ENCODE measurements around the gene LRSAM1. TPM values are rescaled to one million over a fixed set of nuclear protein-coding genes. Genes with fewer than 3 reads are reported as not detected.

The LRSAM1 gene
- total and polyA plus RNA-seq, 2 of the 8 experiments (the other 6 are each of a cell fraction or from before 2014, with no cell fraction given), result 9.7 to 18.3 TPM

DNA sequence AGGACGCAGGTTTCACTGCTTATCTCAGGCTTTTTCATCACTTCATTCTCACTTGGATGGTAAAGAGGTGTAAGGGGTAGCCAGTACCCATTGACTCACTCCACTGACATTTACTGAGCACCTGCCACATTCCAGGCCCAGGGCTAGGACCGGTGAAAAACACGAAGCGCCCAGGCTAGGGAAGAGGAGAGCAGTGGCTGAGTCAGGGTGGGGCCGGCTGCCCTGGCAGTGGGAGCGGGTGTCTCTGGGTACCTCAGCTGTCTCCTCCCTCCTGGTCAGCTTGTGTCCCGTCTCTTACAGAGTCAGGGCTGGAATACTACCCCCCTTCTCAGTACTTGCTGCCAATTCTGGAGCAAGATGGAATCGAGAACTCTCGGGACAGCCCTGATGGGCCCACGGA, 22.2 kb downstream of the LRSAM1 start:
- ChIA-PET CTCF (ENCODE audit: partially characterized antibody) (interaction anchor here (0.9 to 2.7 kb wide), 4 partner anchors 8 to 30 kb away, joined by 3 to 7 read pairs (median 3); no protein-coding TSS in a partner anchor), POLR2A (ENCODE audit: partially characterized antibody) (interaction anchor here (1.0 to 2.3 kb wide), 4 partner anchors 18 to 29 kb away, joined by 3 to 6 read pairs (median 4); partner anchors contain the start of genes LRSAM1 and RPL12)
- H2BK5ac ChIP-seq (ENCODE audit: low read depth, low read length), result no peak overlapping the region
- no peak overlapping the region for H3K4ac ChIP-seq (replicated peaks; ENCODE audit: insufficient read length, low read depth, low read length)
- peaks cover 0 to 17% (median 3%) of the 10 kb centered on the region in 4 experiments; a peak in 5 of 8 replicates for H3K36me3 ChIP-seq (ENCODE audit: control insufficient read depth in 2 of 4, insufficient read depth in 4 of 4, low read length in 3 of 4)
- FAIRE-seq (no peak), DNase-seq (ENCODE audit: low read depth in 1 of 2, low spot score in 2 of 2) (no peak)
- H3K14ac ChIP-seq (ENCODE audit: insufficient read length), result no peak overlapping the region
- no peak overlapping the region for H3K23ac ChIP-seq (ENCODE audit: insufficient read length)
- no peak overlapping the region for H2AFZ ChIP-seq (ENCODE audit: low read length)
- H2AK5ac ChIP-seq (ENCODE audit: low read depth, low read length), result no peak overlapping the region
- no peak overlapping the region for H3K56ac ChIP-seq (replicated peaks; ENCODE audit: insufficient read length, low read depth, low read length)
- no peaks in the 10 kb centered on the region for H3K79me1 ChIP-seq (ENCODE audit: low read depth, low read length)
- H3K4me1 ChIP-seq (replicated peaks in 1 of 4; ENCODE audit: control insufficient read depth in 3 of 4, insufficient read depth in 4 of 4, low read length in 3 of 4), result peaks cover 0 to 3% (median 0%) of the 10 kb centered on the region in 4 experiments; a peak in 1 of 7 replicates
- no peaks in the 10 kb centered on the region for H4K20me1 ChIP-seq (replicated peaks in 1 of 2; ENCODE audit: control insufficient read depth in 1 of 2, insufficient read depth in 2 of 2, low read length in 2 of 2)
- H2BK15ac ChIP-seq (ENCODE audit: low read length), result no peak overlapping the region
- H3K9ac ChIP-seq (replicated peaks in 1 of 4; ENCODE audit: extremely low read depth in 1 of 4, low read depth in 3 of 4, low read length in 3 of 4), result no peak overlapping the region
- no peak overlapping the region for H2BK120ac ChIP-seq (replicated peaks; ENCODE audit: low read depth, low read length)
- H3K27me3 ChIP-seq (replicated peaks in 1 of 4; ENCODE audit: control insufficient read depth in 3 of 4, extremely low read depth in 1 of 4, insufficient read depth in 3 of 4, low read length in 3 of 4), result no peaks in the 10 kb centered on the region
- no peaks in the 10 kb centered on the region for H3K23me2 ChIP-seq (ENCODE audit: low read depth, low read length)
- H3K9me3 ChIP-seq (ENCODE audit: insufficient read depth in 2 of 2, low read depth in 1 of 2, low read length in 1 of 2), result no peaks in the 10 kb centered on the region
- H2BK20ac ChIP-seq (ENCODE audit: low read length), result no peak overlapping the region
- no peak overlapping the region for H3K27ac ChIP-seq (ENCODE audit: low read depth, low read length)
- no peak overlapping the region for H3K4me3 ChIP-seq (ENCODE audit: extremely low read depth in 1 of 4, insufficient read depth in 2 of 4, low read depth in 3 of 4, low read length in 4 of 4)
- TF ChIP-seq KDM1A (IDR thresholded peaks at IDR 0.05; ENCODE audit: borderline replicate concordance, low read length) (no peak), JUN (IDR thresholded peaks at IDR 0.05; ENCODE audit: low read depth, low read length) (no peak), SP2 (IDR thresholded peaks at IDR 0.05; ENCODE audit: low read length) (no peak), SUZ12 (IDR thresholded peaks at IDR 0.05; ENCODE audit: low read length) (no peak), MAFK (IDR thresholded peaks at IDR 0.05; ENCODE audit: low read depth, low read length) (no peak), CTBP2 (IDR thresholded peaks at IDR 0.05; ENCODE audit: borderline replicate concordance, insufficient read depth, insufficient read length, low read length) (no peak), TBP (IDR thresholded peaks at IDR 0.05; ENCODE audit: low read depth, low read length) (no peak), BRCA1 (IDR thresholded peaks at IDR 0.05; ENCODE audit: low read depth, low read length) (no peak), ASH2L (IDR thresholded peaks at IDR 0.05; ENCODE audit: low read length) (no peak), POLR2AphosphoS5 (IDR thresholded peaks at IDR 0.05; ENCODE audit: low read depth, low read length) (no peak), SP4 (IDR thresholded peaks at IDR 0.05; ENCODE audit: low read length) (no peak), PHF8 (conservative IDR thresholded peaks at IDR 0.05; ENCODE audit: low read depth, low read length) (no peak), SIX5 (IDR thresholded peaks at IDR 0.05; ENCODE audit: low read depth, low read length) (no peak), SIRT6 (IDR thresholded peaks at IDR 0.05; ENCODE audit: low read length) (no peak)
- TF ChIP-seq, protein P1, sequence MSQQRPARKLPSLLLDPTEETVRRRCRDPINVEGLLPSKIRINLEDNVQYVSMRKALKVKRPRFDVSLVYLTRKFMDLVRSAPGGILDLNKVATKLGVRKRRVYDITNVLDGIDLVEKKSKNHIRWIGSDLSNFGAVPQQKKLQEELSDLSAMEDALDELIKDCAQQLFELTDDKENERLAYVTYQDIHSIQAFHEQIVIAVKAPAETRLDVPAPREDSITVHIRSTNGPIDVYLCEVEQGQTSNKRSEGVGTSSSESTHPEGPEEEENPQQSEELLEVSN (IDR thresholded peaks at IDR 0.05), result no peak
- no peak overlapping the region for H4K5ac ChIP-seq (ENCODE audit: insufficient read length, low read depth, low read length)
- WGBS, 2 experiments (ENCODE audit: extremely low coverage in 1 of 2, insufficient coverage in 1 of 2, insufficient read length in 1 of 2, insufficient replicate concordance in 2 of 2, low coverage in 1 of 2, low lambda C conversion rate in 2 of 2, missing lambda C conversion rate in 1 of 2), result 86% methylated on average over 10 of the region's 10 CpGs; no CpG with 5 or more reads in 1 of the 2 experiments
- H3K4me2 ChIP-seq (ENCODE audit: insufficient read depth in 1 of 2, low read depth in 2 of 2, low read length in 2 of 2), result no peak overlapping the region
- H4K8ac ChIP-seq (ENCODE audit: extremely low read depth, insufficient read depth, low read length), result no peak overlapping the region
- no peak overlapping the region for H4K91ac ChIP-seq (replicated peaks; ENCODE audit: insufficient read length, low read length)
- H3K18ac ChIP-seq (ENCODE audit: extremely low read depth, low read length), result no peak overlapping the region
- no peaks in the 10 kb centered on the region for H3K79me2 ChIP-seq (ENCODE audit: control insufficient read depth in 1 of 2, insufficient read depth in 2 of 2, low read length in 2 of 2)
- no peak overlapping the region for H2BK12ac ChIP-seq (ENCODE audit: low read depth, low read length)

All from H1 (cell line).